HCT116 (cell line): Measurements from ENCODE around the gene CNPY1. TPM values are rescaled to one million over a fixed set of nuclear protein-coding genes. Genes with fewer than 3 reads are reported as not detected.

Experiments used
- ATAC-seq: fragments of 200-7000 bp; cut with Tn5 transposase; 2 replicates; pipeline ENCODE4 v1.9.1; 2020; ENCODE audit warnings: mild to moderate bottlenecking, moderate library complexity
- BruUV-seq: library from RNA; stranded (reverse); fragments of 400-500 nt; replicated peaks from 2 replicates; lab custom pipeline; 2021; lab: Mats Ljungman, UMichigan
- CTCF ChIA-PET: fragments of 300-600 bp; sonication (Branson Sonifier 250); formaldehyde crosslinking; loops from one replicate; lab custom pipeline; 2021; ENCODE audit warnings: antibody characterized with exemption; lab: Charles Lee
- POLR2A ChIA-PET: fragments of 300-600, 350-600 bp; sonication (Branson Sonifier 250); formaldehyde crosslinking; loops from one replicate; lab custom pipeline; 2021; ENCODE audit warnings: antibody characterized with exemption; lab: Charles Lee
- RAD21 ChIA-PET, 2 experiments: fragments of 300-600 bp; sonication (Branson Sonifier 250); formaldehyde crosslinking; loops; one replicate each; lab custom pipeline; 2023; ENCODE audit warnings: low total read pairs in 2 of 2; ENCODE audit not compliant: uncharacterized antibody in 2 of 2, unreplicated experiment in 2 of 2, low non-redundant PET in 1 of 2; lab: Charles Lee
- DNase-seq: peaks from one replicate; pipeline ENCODE4 v3.0.0-alpha.2; 2010; ENCODE audit warnings: low read depth, low spot score
- H2AFZ ChIP-seq: fragments of 200-600 bp; shearing (Covaris generic), sonication (generic); 2 replicates; pipeline ENCODE4 v1.6.1; 2017; ENCODE audit warnings: low read depth, mixed run types, mixed read lengths, antibody characterized with exemption, low read length; ENCODE audit not compliant: poor library complexity, severe bottlenecking
- H3K27ac ChIP-seq: 2 replicates; pipeline ENCODE4 v1.5.1; 2012; ENCODE audit warnings: low read depth, low read length
- H3K27me3 ChIP-seq: fragments of 200-600 bp; sonication (generic); 2 replicates; pipeline ENCODE4 v1.6.1; 2016; ENCODE audit warnings: mixed run types, low read length, mixed read lengths; ENCODE audit not compliant: insufficient read depth
- H3K36me3 ChIP-seq, 2 experiments: fragments of 200-500 bp in 1 of 2; fragments of 200-600 bp in 1 of 2; sonication (Bioruptor generic) in 1 of 2; sonication (generic) in 1 of 2; 2 replicates each; pipeline versions ENCODE4 v1.5.1 to v1.6.1; 2014 to 2016; ENCODE audit warnings: low read length in 2 of 2, inconsistent platforms in 1 of 2, mixed read lengths in 1 of 2, mixed run types in 1 of 2; ENCODE audit not compliant: insufficient read depth in 2 of 2, control insufficient read depth in 1 of 2
- H3K4me1 ChIP-seq, 2 experiments: fragments of 200-600 bp in 1 of 2; sonication (generic) in 1 of 2; 2 replicates each; pipeline versions ENCODE4 v1.5.1 to v1.6.1; 2012 to 2017; ENCODE audit warnings: low read length in 2 of 2, inconsistent platforms in 1 of 2, mild to moderate bottlenecking in 1 of 2, mixed read lengths in 1 of 2, mixed run types in 1 of 2, moderate library complexity in 1 of 2; ENCODE audit not compliant: insufficient read depth in 2 of 2, control insufficient read depth in 1 of 2
- H3K4me2 ChIP-seq: fragments of 200-600 bp; sonication (generic); 2 replicates; pipeline ENCODE4 v1.6.1; 2017; ENCODE audit warnings: mixed run types, low read length, mixed read lengths
- H3K4me3 ChIP-seq, 2 experiments: fragments of 200-600 bp in 1 of 2; sonication (generic) in 1 of 2; replicated peaks in 1 of 2; 2 replicates each; pipeline ENCODE4 v1.5.1; 2011 to 2016; ENCODE audit warnings: low read length in 2 of 2, control low read depth in 1 of 2, low read depth in 1 of 2, mild to moderate bottlenecking in 1 of 2, mixed read lengths in 1 of 2, mixed run types in 1 of 2
- H3K79me2 ChIP-seq: fragments of 200-600 bp; sonication (generic); 2 replicates; pipeline ENCODE4 v1.6.1; 2017; ENCODE audit warnings: mild to moderate bottlenecking, mixed run types, low read length, moderate library complexity, mixed read lengths; ENCODE audit not compliant: insufficient read depth
- H3K9ac ChIP-seq: fragments of 200-600 bp; sonication (generic); 2 replicates; pipeline ENCODE4 v1.6.1; 2016; ENCODE audit warnings: low read length, mixed read lengths
- H3K9me2 ChIP-seq: fragments of 200-600 bp; sonication (generic), shearing (Covaris generic); 2 replicates; pipeline ENCODE4 v1.6.1; 2017; ENCODE audit warnings: mixed run types, mild to moderate bottlenecking, moderate library complexity; ENCODE audit not compliant: insufficient read depth
- H3K9me3 ChIP-seq, 2 experiments: fragments of 200-500 bp in 1 of 2; fragments of 200-600 bp in 1 of 2; sonication (Bioruptor generic) in 1 of 2; sonication (generic) in 1 of 2; 2 replicates each; pipeline ENCODE4 v1.6.1; 2014 to 2017; ENCODE audit warnings: low read length in 2 of 2, mixed read lengths in 2 of 2, inconsistent platforms in 1 of 2, low read depth in 1 of 2, mild to moderate bottlenecking in 1 of 2, mixed run types in 1 of 2, moderate library complexity in 1 of 2; ENCODE audit not compliant: control insufficient read depth in 1 of 2, insufficient read depth in 1 of 2
- H4K20me1 ChIP-seq: fragments of 200-600 bp; sonication (generic), shearing (Covaris generic); 2 replicates; pipeline ENCODE4 v1.6.1; 2017; ENCODE audit warnings: mixed run types, mild to moderate bottlenecking, moderate library complexity; ENCODE audit not compliant: insufficient read depth
- CEBPB ChIP-seq: IDR thresholded peaks from 2 replicates; pipeline ENCODE4 v1.6.1; 2012; ENCODE audit warnings: low read depth
- CTCF ChIP-seq, 3 experiments: fragments of 200-600 bp in 1 of 3; sonication (generic) in 1 of 3; IDR thresholded peaks in 2 of 3; conservative IDR thresholded peaks in 1 of 3; 2 replicates each; pipeline ENCODE4 v1.5.1; 2012 to 2017; ENCODE audit warnings: low read depth in 2 of 3, low read length in 2 of 3, antibody characterized with exemption in 1 of 3, borderline replicate concordance in 1 of 3, control low read depth in 1 of 3, mild to moderate bottlenecking in 1 of 3, mixed read lengths in 1 of 3, mixed run types in 1 of 3, moderate library complexity in 1 of 3; ENCODE audit not compliant: insufficient read depth in 1 of 3
- EZH2phosphoT487 ChIP-seq: fragments of 200-600 bp; IDR thresholded peaks from 2 replicates; pipeline ENCODE4 v1.6.1; 2018; ENCODE audit warnings: antibody characterized with exemption, borderline replicate concordance
- POLR2AphosphoS5 ChIP-seq: IDR thresholded peaks from 2 replicates; pipeline ENCODE4 v1.6.1; 2011; ENCODE audit warnings: mild to moderate bottlenecking, low read depth, low read length, moderate library complexity
- RAD21 ChIP-seq: IDR thresholded peaks from 2 replicates; pipeline ENCODE4 v1.6.1; 2012; ENCODE audit warnings: low read depth, mild to moderate bottlenecking
- ZBTB33 ChIP-seq: IDR thresholded peaks from 2 replicates; pipeline ENCODE4 v1.6.1; 2011; ENCODE audit warnings: mild to moderate bottlenecking, low read length, moderate library complexity; ENCODE audit not compliant: insufficient replicate concordance; ENCODE audit errors: extremely low read depth
- intact Hi-C: fragments of 100-400 bp; cut with micrococcal nuclease; formaldehyde crosslinking; loops from 2 replicates; pipeline ENCODE4 v1.10.0; 2022
- total RNA-seq: library from RNA; stranded (reverse); gene quantifications from one replicate; pipeline ENCODE4 v1.2.1, GENCODE V29; 2021; ENCODE audit not compliant: unreplicated experiment

CNPY1 gene
- total RNA-seq, 1 experiment from 2014 or later: not detected

GRCh38 chr7:155558351-155558750 lies 12.0 kb upstream of the CNPY1 start:
- no peak overlapping the region for H3K27ac ChIP-seq
- H3K79me2 ChIP-seq: no peaks in the 10 kb centered on the region
- no peak overlapping the region for H2AFZ ChIP-seq
- H3K36me3 ChIP-seq: no peaks in the 10 kb centered on the region
- no peak overlapping the region for H3K4me3 ChIP-seq
- BruUV-seq: no TSS peak
- no peak for DNase-seq
- H3K4me2 ChIP-seq: no peak overlapping the region
- POLR2A ChIA-PET: no interaction called here
- no peaks in the 10 kb centered on the region for H3K4me1 ChIP-seq
- no peak for ATAC-seq
- no peaks in the 10 kb centered on the region for H4K20me1 ChIP-seq
- RAD21 ChIA-PET: no interaction called here
- no peaks in the 10 kb centered on the region for H3K9me3 ChIP-seq
- intact Hi-C loops: no loop called here
- H3K9ac ChIP-seq: no peak overlapping the region
- no peaks in the 10 kb centered on the region for H3K27me3 ChIP-seq
- TF ChIP-seq CTCF (IDR thresholded peaks at IDR 0.05 in 2 of 3, conservative IDR thresholded peaks at IDR 0.05 in 1 of 3; ENCODE audit: borderline replicate concordance in 1 of 3, insufficient read depth in 1 of 3, low read depth in 2 of 3, low read length in 2 of 3) (no peak), RAD21 (no peak), CEBPB (no peak), ZBTB33 (no peak), EZH2phosphoT487 (no peak), POLR2AphosphoS5 (no peak)
- H3K9me2 ChIP-seq: no peaks in the 10 kb centered on the region
- CTCF ChIA-PET: no interaction called here
